NT2/D1 (cell line): ENCODE measurements around the gene CDK5.
A peak's percentile ranks its signal among the peaks of the same experiment; 100 is the strongest.

Experiments used
- DNase-seq: peaks from one replicate; pipeline ENCODE4 v3.0.0-alpha.2; 2011; ENCODE audit warnings: low read depth, low spot score
- H3K27me3 ChIP-seq: 2 replicates; pipeline ENCODE4 v1.6.0; 2011; ENCODE audit warnings: mild to moderate bottlenecking; ENCODE audit not compliant: insufficient read length, insufficient read depth
- H3K36me3 ChIP-seq: 2 replicates; pipeline ENCODE4 v1.6.1; 2011; ENCODE audit warnings: mild to moderate bottlenecking, low read length, mixed read lengths; ENCODE audit not compliant: insufficient read depth, insufficient read length
- H3K4me1 ChIP-seq: 2 replicates; pipeline ENCODE4 v1.5.1; 2011; ENCODE audit not compliant: insufficient read depth, insufficient read length
- H3K4me3 ChIP-seq: 2 replicates; pipeline ENCODE4 v1.5.1; 2011; ENCODE audit warnings: low read depth; ENCODE audit not compliant: insufficient read length
- H3K9ac ChIP-seq: 2 replicates; pipeline ENCODE4 v1.6.0; 2011; ENCODE audit warnings: low read depth; ENCODE audit not compliant: insufficient read length
- H3K9me3 ChIP-seq: 2 replicates; pipeline ENCODE4 v1.5.1; 2011; ENCODE audit warnings: mild to moderate bottlenecking, low read length; ENCODE audit not compliant: insufficient read depth
- SUZ12 ChIP-seq: IDR thresholded peaks from 2 replicates; pipeline ENCODE4 v1.6.1; 2011; ENCODE audit not compliant: insufficient read length, insufficient read depth; ENCODE audit errors: extremely low read depth
- YY1 ChIP-seq: IDR thresholded peaks from 2 replicates; pipeline ENCODE4 v1.6.1; 2011; ENCODE audit not compliant: insufficient read length, insufficient read depth
- ZNF274 ChIP-seq: IDR thresholded peaks from 2 replicates; pipeline ENCODE4 v1.6.1; 2011; ENCODE audit warnings: mild to moderate bottlenecking, low read depth, low read length

Gene CDK5

GRCh38 chr7:151068069-151068773, 10.5 kb upstream of the CDK5 start:
- no peaks in the 10 kb centered on the region for H3K9me3 ChIP-seq
- no peak overlapping the region for H3K4me3 ChIP-seq
- H3K4me1 ChIP-seq: peaks cover 7% of the 10 kb centered on the region
- DNase-seq: no peak
- no peak overlapping the region for H3K9ac ChIP-seq
- H3K36me3 ChIP-seq: peaks cover 81% of the 10 kb centered on the region
- TF ChIP-seq YY1 (no peak), SUZ12 (no peak), ZNF274 (no peak)
- H3K27me3 ChIP-seq: no peaks in the 10 kb centered on the region

DNA sequence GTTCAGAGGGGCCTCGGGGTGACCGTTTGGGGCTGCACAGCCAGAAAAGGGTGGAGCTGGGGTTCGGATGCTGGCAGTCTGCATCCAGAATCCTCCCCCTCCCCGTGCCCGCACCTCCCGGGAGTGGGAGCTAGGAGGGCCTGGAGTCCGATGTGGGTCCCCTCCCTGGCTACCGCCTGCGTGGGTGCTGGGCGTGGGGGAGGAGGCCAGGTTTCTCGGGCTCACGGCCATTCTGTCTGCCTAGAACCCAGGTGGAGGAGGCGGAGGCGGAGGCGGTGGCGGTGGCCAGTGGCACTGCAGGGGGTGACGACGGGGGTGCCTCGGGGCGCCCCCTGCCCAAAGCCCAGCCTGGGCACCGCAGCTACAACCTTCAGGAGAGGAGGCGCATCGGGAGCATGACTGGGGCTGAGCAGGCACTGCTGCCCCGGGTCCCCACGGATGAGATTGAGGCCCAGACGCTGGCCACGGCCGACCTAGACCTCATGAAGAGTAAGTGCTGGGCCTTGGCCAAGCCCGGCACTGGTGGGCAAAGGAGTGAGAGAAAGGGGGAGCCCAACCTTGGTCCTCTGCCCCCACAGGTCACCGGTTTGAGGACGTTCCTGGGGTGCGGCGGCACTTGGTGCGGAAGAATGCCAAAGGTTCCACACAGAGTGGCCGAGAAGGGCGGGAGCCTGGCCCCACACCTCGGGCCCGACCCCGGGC, 8.7 kb upstream of the CDK5 start:
- Histone ChIP-seq H3K9me3 (no peaks in the 10 kb centered on the region), H3K27me3 (no peaks in the 10 kb centered on the region), H3K4me3 (no peak overlapping the region), H3K36me3 (peaks cover 68% of the 10 kb centered on the region), H3K4me1 (peaks cover 7% of the 10 kb centered on the region), H3K9ac (no peak overlapping the region)
- TF ChIP-seq SUZ12 (no peak), YY1 (no peak), ZNF274 (no peak)
- no peak for DNase-seq

DNA sequence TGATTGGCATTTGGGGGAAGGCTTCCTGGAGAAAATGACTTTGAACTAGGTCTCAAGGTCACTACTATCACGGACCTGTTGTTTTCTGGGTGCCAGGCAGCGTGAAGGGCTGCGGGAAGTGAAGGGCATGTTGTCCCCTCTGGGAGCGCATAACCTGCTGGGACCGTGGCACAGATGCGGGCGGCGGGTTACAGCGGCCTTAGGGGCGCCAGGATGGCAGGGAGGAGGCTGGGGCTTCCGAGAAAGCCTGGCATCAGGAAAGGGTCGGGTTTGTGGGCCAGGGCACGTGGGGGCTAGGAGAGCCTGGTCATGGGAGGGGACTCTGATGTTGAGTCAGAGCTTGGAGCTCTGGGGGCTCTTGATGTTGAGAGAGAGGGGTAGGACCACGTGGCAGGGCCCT, 7.8 kb upstream of the CDK5 start:
- no peak for DNase-seq
- Histone ChIP-seq H3K27me3 (no peaks in the 10 kb centered on the region), H3K9ac (no peak overlapping the region), H3K36me3 (peaks cover 59% of the 10 kb centered on the region), H3K4me1 (peaks cover 7% of the 10 kb centered on the region), H3K4me3 (no peak overlapping the region), H3K9me3 (no peaks in the 10 kb centered on the region)
- TF ChIP-seq ZNF274: no peak
- no peak for TF ChIP-seq SUZ12
- no peak for TF ChIP-seq YY1

GRCh38 chr7:151064993-151065392, 7.3 kb upstream of the CDK5 start:
- TF ChIP-seq SUZ12 (no peak), YY1 (no peak), ZNF274 (no peak)
- H3K9ac ChIP-seq: no peak overlapping the region
- DNase-seq: no peak
- H3K36me3 ChIP-seq: peaks cover 54% of the 10 kb centered on the region
- H3K4me1 ChIP-seq: peaks cover 7% of the 10 kb centered on the region
- no peaks in the 10 kb centered on the region for H3K27me3 ChIP-seq
- no peaks in the 10 kb centered on the region for H3K9me3 ChIP-seq
- no peak overlapping the region for H3K4me3 ChIP-seq

DNA sequence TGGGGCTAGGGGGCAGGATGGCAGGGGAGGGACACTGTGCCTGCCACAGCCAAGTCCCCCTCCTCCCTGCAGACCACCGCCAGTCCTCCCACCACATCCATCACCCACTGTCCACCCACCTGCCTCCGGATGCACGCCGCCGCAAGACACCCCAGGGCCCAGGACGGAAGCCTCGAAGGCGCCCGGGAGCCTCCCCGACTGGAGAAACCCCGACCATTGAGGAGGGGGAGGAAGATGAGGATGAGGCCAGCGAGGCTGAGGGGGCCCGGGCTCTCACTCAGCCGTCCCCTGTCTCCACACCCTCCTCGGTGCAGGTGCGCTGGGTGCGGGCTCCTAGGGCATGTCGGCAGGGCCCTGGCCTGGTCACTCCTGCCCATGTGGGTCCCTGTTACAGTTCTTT, 6.8 kb upstream of the CDK5 start:
- Histone ChIP-seq H3K4me3 (no peak overlapping the region), H3K36me3 (peaks cover 48% of the 10 kb centered on the region), H3K27me3 (no peaks in the 10 kb centered on the region), H3K9ac (no peak overlapping the region), H3K9me3 (no peaks in the 10 kb centered on the region), H3K4me1 (peaks cover 7% of the 10 kb centered on the region)
- no peak for DNase-seq
- TF ChIP-seq YY1: no peak
- TF ChIP-seq SUZ12: no peak
- no peak for TF ChIP-seq ZNF274

GRCh38 chr7:151063212-151063561, 5.5 kb upstream of the CDK5 start:
- Histone ChIP-seq H3K9ac (peak overlapping the region; percentile 50), H3K9me3 (no peaks in the 10 kb centered on the region), H3K27me3 (no peaks in the 10 kb centered on the region), H3K36me3 (peaks cover 41% of the 10 kb centered on the region), H3K4me1 (peaks cover 7% of the 10 kb centered on the region), H3K4me3 (peak overlapping the region; percentile 42)
- DNase-seq: no peak
- TF ChIP-seq ZNF274: no peak
- no peak for TF ChIP-seq YY1
- no peak for TF ChIP-seq SUZ12

DNA sequence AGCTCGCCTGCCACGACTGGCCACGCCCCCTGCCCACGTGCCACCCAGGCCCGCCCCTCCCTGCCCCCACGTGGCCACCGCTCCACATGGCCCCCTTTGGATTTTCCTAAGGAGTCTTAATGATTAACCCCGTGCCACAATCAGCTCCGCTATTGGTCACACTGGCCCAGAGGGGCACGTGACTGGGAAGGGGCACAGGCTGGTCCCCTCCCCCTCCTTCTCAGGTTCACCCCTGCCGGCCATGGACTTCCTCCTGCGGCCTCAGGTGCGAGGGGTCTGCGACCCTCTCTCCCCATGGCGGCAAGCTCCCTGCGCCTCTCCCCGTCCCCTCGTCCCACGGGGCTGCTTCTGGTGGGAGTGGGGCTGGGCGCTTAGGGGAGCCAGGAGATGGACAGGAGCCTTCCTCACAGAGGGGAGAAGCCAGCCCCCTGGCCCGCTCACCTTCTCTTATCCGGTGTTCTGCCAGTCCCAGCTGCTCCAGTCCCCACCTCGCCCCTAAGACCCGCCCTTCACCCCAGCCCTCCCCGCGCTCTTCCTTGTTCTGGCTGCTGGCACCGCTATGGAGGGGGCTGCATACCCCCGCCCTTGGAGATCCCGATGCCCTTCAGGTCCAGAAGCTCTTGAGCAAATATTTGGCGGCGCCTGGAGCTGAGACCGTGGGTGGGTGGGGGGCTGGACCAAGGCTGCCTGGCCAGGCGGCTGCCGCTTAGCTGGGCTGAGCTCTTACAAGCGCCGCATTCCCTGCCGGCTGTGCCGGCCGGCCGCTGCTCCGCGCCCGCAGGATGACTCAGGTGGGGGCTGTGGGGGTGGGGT, 4.9 kb upstream of the CDK5 start:
- DNase-seq: peak; percentile 91
- Histone ChIP-seq H3K4me3 (peak overlapping the region; percentile 74), H3K27me3 (no peaks in the 10 kb centered on the region), H3K9ac (peak overlapping the region; percentile 81), H3K36me3 (peaks cover 38% of the 10 kb centered on the region), H3K4me1 (peaks cover 7% of the 10 kb centered on the region), H3K9me3 (no peaks in the 10 kb centered on the region)
- TF ChIP-seq ZNF274 (no peak), SUZ12 (no peak), YY1 (no peak)
